Activated naive CD8-positive, alpha-beta T cell treated with anti-CD3 and anti-CD28 coated beads, Interleukin-2, amount 50 U/mL, for 16 hours (primary cell): ENCODE results near the gene CMIP.

Source experiments
- DNase-seq: peaks from one replicate; pipeline ENCODE4 v3.0.0-alpha.2; 2020; ENCODE audit warnings: low read depth, low spot score

The CMIP gene

DNA sequence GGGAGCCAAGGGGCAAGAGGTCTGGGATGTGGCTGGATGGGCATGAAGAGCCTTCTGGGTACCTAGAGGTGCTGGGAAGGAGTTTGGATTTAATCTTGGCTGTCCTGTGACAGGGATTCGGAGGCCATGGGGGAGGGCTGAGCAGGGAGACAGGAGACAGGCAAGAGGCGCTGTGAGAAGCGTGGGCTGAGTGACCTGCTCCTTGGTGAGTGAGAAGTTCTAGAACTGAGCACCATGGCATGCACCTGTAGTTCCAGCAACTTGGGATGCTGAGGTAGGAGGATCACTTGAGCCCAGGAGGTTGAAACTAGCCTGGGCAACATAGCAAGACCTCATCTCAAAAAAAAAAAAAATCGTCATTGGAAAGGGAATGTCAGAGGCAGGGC is 256.2 kb downstream of the CMIP start:
- no peak for DNase-seq

DNA sequence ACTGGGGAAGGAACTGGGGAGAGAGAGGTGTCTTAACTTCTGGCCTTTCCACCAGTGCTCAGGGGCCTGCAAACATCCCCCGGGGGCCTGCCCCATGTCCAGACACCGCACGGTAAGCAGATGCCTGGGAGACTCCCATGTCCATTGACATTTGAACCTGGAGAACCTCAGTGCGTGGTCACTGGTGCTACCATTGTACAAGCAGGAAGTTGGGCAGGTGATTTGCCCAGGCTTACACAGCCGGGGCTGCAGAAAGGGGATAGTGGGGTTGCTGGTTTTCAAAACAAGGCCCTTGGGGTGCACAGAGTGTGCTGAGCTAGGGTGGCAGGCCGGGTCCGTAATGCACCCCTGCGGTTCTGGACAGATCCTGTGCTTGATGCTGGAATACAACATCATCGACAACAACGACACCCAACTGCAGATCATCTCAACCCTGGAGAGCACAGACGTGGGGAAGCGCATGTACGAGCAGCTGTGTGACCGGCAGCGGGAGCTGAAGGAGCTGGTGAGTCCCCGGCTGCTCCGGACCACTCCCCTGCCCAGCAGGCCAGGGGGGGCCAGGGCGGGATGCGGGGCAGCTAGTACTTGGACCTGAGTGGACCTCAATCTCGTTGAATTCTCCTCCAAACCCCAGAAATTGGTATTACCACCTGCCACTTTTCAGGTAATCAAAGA is 256.8 kb downstream of the CMIP start:
- no peak for DNase-seq

DNA sequence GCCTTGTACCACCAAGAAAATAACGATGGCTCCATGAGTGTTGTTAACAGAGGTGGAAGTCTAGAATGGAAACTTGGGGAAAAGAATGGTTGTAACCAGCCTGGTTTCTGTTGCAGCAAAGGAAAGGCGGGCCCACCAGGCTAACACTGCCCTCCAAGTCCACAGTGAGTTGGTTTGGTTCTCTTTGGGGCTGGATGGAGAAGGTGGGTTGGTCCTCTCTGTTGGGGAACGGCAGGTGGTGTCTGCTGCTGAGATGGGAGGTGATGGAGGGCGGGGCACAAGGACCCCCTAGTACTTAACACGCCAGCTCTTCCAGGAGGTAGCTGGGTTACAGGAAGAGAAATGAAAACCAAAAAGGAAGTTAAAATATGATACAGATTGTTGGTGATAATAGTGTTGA is 257.9 kb downstream of the CMIP start:
- DNase-seq: no peak

DNA sequence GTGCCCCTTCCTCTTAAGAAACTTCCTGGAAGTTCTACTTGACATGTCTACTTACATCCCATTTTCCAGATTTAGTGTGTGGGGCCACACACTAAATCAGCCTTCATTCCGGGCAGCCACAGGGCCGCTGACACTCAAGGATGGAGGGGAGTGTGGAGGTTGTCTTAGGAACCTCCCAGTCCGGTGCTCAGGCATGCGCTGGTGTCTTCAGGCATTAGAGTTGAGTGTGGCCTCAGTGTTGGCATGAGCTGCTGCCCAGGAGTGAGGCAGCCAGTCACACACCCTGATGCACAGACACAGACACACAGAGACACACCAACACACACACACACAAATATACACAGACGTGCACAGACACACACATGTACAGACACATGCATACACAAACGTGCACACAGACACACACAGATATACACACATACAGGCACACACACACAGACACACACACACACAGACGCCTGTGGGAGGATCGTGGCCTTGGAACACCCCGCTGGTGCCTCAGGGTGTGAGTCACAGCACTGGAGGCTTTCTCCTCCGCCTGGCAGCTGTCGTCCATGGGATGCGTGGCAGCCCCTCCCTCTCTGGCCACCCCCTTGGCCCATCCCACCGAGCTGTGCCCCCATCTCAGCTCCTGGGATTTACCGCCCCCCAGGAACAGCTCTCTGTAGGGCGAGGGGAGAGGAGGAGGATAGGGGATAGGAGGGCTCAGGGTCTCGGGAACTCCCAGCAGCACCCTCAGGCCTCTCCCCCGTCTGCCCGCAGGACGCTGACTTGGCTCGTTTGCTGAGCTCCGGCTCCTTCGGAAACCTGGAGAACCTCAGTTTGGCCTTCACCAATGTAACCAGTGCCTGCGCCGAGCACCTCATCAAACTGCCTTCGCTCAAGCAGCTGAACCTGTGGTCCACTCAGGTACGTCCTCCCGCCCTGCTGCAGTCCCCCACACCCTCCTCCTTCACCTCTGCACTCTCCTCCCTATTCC is 258.9 kb downstream of the CMIP start:
- DNase-seq: no peak

DNA sequence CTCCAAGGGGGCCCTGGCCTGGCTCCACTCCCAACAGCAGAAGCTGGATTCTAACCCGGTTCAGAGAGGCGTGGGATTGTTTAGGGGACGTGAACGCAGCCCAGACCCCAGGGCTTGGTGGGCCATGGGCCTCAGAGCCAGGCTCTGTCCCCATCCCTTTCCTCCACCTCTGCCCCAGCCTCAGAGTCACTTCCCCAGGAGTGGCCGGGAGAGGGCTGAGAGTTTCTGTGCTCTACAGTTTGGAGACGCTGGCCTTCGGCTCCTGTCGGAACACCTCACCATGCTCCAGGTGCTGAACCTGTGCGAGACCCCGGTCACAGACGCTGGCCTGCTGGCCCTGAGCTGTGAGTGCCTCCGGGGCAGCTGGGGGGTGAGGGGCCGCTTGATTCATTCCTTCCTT is 260.7 kb downstream of the CMIP start:
- DNase-seq: no peak

DNA sequence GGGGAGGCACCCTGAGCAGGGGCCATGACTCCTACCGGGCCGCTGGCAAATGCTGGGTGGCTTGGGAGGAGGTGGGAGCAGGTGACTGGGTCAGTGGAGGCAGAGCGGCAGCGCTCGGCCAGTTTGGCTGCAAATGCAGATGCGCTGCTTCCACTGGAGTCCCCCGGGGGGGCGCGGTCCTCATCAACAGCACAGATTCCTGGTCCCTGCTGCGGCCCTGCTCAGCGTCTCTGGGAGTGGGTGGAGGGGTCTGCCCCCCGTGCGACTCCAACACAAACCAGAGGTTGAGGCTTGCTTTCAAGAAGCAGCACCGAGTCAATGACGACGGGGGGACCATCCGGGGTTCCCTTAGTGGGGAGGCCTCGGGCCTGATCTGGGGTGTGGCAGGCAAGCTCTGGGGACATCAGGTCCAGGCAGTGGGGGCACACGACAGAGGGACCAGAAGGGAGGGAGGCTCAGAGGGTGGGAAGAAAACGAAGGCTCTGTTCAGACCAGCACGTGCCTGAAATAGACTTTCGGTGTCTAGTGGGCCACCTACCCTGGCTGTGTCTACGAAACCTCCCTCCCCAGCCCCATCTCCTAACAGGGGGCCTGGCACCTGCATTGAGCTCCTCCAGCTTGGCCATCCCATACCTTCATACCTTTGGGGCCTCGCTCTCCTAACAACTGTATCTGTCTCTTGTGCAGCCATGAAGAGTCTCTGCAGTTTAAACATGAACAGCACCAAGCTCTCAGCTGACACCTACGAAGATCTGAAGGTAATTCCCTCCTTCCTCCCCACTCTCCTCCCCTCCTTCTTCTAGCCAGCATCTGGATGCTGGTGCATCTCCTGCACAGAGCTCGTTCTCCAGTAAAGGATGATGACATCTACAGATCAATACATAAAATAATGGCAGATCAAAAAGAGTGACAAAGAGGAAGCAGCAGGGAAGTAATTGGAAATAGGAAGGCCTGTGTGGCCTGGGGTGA is 262.0 kb downstream of the CMIP start:
- DNase-seq: no peak

DNA sequence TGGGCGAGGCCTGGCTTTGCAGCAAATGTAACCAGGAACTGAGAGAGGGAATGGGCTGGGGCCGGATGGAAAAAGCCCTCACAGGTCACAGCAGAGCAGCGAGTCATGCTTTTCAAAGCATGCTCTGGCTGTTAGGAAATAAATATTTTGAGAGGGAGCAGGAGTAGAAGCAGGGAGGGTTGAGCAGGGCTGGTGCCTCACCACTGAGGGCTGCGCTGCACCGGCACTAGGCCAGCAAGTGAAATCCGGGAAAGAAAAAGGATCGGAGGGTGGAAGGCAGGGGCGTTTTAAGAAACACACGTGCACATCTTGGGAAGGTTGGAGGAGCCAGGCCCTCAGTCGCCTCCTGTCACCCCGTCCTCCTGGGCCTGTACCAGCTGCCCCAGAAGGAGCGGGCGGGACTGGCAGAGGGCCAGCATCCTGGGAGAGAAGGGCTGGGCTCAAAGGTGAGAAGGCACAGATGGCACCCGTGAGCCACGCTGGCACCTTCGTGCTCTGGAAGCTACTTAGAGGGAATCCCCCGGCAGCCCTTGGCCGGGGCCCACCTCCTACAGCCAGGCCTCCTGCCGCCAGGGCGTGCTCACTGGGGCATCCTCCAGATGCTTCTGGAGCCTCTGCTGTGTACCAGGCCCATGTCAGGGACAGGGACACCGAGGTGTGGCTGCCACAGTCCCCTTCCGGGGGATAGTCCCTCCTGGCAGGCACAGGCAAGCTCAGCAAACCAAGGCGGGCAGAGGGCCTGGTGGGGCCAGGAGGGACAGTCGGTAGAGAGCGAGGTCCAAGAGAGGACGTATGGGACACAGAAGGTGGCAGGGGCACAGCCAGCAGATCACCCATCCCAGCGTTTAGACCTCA is 263.0 kb downstream of the CMIP start:
- DNase-seq: no peak

DNA sequence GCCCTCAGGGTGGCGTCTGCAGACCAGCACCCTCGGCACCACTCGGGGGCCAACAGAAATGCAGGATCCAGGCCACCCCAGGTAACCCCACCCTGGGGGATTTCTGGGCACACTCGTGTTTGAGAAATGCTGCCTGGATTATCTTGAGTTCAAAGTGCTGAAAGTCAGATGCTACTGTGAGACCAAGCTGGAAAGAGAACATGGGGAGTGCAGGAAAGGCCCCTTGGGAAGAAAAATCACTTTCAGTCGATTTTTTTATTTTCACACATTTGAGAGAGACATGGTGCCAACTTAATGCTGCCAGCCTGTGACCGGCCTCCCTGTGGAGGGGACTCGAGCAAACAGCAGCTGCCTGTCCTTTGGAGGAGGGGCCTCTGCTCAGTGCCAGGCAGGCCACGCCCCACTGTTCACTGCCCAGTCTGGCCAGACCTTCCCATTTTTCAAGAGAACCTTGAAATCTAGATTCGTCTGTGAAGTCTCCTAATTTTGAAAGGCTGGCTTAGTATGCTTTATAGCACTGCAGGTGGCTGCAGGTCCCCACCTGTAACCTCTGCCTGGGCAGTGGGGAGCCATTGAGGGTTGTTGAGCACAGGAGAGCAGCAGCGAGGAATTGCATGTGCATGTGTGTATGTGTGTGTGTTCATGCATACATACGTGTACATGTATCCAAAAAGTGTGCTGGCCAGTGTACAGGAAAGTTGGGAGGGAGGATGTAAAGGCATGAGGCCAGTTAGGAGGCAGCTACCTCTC is 263.8 kb downstream of the CMIP start:
- DNase-seq: no peak

DNA sequence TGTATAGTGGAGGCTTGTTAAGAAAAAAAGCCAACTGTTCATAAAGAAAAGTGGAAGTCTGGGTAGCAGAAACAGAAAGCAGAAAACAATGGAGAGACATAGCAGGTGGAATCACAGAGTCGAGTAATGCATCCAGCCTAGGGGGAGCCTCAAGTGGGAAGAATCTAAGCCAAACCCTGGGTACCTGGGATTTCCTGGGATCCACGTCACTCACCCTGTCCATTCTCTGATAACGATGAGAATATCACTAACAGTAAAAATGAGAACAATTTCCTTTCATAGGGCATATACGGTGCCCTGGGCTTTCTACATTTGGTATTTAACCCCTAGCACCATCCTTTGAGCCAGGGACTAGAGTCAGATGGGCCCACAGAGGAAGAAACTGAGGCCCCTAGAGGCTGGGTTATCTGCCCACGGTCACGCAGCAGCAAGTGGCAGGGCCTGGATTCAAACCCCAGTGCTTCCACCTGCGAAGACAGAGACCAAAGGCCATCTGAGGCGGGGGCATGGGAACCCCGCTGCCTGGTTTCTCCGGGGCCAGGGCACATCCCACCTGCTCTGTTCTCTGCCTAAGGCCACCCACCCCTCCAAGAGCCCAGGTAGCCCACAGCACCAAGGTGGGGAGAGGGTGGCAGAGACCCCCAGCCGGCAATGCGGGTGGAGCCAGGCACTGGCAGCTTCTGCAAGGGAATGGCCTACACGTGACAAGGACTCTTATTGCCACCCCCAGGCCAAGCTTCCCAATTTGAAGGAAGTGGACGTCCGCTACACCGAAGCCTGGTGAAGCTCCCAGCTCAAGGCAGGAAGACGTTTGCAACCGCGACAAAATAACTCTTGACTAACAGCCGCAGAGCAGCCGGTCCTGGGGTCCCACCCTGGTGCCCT is 264.6 kb downstream of the CMIP start:
- no peak for DNase-seq

DNA sequence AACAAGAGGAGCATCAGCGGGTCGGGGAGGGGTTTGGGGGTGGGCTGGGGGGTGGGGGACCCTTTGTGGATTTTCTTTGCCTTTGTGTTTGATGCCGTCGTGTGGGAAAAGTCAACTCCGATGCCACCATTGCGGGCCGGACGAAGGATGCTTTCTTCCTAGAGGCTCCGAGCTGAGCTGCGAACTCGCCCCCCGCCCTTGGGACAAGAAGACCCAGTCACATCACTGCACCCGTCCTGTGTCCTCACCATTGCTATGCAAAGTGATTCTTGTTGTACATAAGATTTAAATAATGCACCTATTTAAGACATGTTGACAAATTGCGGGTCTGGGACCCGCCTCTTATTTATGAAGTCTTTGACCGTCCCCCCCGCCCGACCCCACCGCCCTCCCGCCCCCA is 265.4 kb downstream of the CMIP start:
- DNase-seq: no peak

DNA sequence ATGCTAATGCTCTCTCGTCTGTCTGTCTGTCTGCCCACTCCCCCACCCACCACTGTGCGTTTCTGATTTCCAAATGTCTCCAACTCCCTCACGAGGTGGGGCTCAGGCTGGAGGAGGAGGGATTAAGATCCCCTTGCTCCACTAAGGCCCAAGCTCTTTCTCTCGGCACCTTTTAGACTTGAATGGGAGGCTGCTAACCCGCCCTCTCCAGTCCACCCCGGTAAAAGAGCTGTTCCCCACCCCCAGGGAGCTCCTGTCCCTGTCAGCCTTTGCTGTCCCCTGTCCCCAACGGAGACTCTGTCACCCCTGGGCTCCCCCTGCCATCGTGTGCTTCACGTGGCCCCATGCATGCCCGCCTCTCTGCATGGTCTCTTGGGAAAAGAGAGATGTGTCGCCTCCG is 266.0 kb downstream of the CMIP start:
- DNase-seq: no peak

DNA sequence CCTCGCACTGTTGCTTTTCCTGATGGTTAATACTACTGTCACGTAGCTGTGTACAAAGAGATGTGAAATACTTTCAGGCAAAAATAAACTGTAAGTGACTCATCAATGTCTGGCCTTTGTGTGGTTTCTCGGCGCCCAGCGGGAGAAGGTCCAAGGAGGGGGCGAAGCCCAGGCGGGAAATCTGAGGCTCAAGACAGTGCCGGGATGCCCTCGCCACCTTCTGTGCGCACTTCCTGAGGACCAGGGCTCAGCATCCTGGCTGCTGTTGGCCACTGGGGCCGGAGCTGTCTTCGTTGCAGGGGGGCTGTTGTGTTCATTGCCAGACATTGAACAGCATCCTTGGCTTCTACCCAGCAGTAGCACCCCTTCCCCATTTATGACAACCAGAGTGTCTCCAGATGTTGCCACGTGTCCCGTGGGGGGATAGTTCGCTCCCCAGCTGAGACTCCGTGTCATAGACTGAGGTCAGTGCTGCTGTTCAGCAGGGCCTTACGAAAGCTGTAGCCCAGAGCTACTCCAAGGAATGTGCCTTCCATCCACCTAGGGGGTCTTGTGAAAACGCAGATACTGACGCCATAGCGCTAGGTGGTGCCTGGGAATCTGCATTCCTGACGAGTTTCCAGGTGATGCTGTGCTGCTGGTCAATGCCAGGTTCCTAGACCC is 267.2 kb downstream of the CMIP start:
- DNase-seq: no peak

DNA sequence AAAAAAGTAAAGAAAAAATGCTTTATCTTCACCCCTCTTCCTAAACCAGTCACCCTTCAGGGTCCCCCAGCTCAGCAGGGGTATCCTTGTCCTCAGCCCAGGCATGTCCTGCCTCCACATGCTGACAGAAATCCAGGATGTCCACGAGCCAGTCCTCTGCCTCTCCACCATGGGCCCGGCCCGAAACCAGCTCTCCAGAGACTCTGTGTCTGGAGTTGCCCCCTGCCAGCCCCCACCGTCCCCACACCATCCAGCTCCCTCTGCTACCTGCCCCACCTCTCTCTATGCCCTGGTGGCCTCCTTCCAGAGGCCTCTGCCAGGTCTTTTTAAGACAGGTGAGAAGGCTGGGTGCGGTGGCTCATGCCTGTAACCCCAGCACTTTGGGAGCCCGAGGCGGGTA is 268.1 kb downstream of the CMIP start:
- no peak for DNase-seq

DNA sequence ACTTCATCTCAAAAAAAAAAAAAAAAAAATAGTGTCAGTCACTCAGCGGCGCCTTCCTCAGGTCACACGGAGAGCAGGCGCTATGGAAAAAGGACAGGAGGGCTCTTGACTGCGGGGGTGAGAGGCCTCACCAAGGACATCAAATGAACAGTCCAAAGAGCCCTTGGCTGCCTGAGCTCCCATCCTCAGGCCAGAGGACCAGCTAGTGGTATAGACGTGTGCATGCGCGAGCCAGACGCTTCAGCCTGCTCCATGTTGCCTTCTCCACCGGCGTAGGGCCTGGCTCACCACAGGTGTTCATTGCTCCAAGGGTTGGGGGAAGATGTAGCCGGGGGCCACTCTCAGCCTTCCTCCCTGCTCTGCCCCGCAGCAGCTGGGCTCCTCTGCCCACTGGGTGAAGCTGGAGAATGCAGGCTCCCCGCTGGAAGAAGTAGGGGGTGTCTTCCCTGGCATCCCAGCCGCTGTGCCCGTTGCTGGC is 268.7 kb downstream of the CMIP start:
- no peak for DNase-seq

DNA sequence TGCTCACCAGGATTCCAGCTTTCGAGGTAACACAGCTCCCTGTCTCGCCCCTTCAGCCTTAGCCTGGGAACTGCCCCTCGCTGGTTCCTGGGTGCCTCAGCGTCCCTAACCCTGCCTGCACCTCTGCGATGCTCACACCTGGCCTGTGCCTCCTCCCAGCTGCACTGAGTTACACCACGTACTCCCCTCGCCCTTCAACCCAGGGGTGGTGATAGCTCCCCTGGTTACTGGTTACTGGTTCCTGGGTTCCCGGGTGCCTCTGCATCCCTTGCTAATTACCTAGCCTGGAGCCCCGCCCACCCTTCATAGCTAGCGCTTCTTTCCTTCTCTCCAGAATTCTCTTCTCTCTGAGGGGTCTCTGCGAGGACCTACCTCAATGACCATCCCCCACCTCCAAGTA is 269.2 kb downstream of the CMIP start:
- no peak for DNase-seq

DNA sequence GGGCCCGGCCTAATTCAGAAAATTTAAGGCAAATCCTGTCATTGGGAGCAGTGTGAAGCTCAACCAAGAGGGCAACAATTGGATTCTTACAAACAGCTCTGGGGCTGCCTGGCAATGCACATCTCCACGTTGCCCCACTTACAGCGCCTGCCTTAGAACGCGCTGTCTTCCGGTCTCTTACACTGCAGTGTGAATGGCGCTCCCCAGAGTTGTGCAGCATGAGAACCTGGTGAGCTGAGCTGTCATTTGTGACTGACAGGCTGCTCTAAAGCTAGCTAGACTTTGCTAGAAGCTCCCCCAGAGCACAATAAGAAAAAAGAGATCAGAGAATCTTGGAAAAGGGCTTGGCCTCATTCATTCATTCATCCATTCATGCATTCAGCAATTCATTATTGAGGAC is 270.0 kb downstream of the CMIP start:
- DNase-seq: no peak

DNA sequence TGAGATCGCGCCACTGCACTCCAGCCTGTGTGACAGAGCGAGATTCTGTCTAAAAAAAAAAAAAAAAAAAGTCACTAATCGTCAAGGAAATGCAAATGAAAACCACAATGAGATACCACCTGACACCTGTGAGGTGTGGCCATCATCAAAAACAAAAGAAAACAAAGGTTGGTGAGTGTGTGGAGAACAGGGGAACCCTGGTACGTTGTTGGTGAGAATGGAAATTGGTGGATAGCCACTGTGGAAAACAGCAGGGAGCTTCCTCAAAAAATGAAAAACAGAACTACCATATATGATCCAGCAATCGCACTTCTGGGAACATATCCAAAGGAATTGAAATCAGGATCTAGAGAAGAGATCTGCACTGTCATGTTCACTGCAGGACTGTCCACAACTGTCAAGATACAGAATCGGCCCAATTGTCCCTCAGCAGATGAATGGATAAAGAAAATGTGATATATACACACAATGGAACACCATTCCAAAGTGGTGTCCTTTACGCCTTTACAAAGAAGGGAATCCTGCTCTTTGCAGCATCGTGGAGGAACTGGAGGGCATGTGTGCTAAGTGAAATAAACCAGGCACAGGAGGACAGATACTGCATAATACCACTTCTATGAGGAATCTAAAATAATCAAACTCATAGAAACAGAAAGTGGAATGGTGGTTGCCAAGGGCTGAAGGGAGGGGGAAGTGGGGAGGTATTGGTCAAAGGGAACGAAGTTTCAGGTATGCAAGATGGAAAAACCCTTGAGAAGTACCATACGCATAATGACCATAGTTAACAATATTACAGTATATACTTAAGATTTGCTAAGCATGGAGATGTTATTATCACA is 271.0 kb downstream of the CMIP start:
- no peak for DNase-seq
